Neuron (in vitro differentiated cells): ENCODE data around the gene TPH1.

Experiments
- H2AFZ ChIP-seq: one replicate; pipeline ENCODE4 v1.6.1; 2013; ENCODE audit warnings: low read depth, mild to moderate bottlenecking, inconsistent platforms, low read length, moderate library complexity
- H3K27me3 ChIP-seq: one replicate; pipeline ENCODE4 v1.6.1; 2013; ENCODE audit warnings: low read length; ENCODE audit not compliant: insufficient read depth
- H3K36me3 ChIP-seq: one replicate; pipeline ENCODE4 v1.6.1; 2013; ENCODE audit warnings: low read length; ENCODE audit not compliant: insufficient read depth
- H3K4me1 ChIP-seq: one replicate; pipeline ENCODE4 v1.6.1; 2013; ENCODE audit warnings: low read length; ENCODE audit not compliant: insufficient read depth
- H3K4me3 ChIP-seq: 2 replicates; pipeline ENCODE4 v1.5.1; 2013; ENCODE audit warnings: mild to moderate bottlenecking, low read length, moderate library complexity
- H3K9me3 ChIP-seq: one replicate; pipeline ENCODE4 v1.6.1; 2013; ENCODE audit warnings: low read length

The TPH1 gene

DNA sequence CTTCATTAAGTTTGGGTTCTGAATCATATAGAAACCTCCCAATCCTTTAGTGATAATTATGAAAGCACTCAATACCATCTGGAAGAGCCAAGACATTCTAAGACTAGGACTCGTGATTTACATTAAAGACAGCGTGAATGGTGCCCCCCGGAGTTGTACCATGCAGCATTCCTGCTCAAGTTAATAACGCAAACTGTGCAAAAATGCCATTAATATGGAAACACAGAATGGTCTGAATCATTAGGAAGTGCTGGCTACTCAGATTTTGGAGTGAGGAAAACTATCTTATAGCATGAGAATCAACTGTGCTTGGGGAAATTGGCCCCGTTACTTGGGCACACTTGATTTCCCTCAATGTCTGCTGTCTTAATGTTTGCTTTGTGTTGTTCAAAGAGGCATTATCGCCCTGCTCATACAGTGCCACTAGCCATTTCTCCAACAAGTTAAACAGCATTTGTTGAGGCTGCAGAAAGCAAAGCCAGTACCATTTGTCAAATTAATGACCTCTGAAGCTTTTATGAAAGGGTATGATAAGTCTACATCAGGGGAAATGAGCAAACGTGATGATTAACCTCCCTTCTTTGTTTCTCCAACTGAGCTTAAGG lies 18.5 kb upstream of the TPH1 start:
- Histone ChIP-seq H3K4me1 (peaks cover 7% of the 10 kb centered on the region), H2AFZ (no peak overlapping the region), H3K36me3 (peaks cover 5% of the 10 kb centered on the region), H3K27me3 (no peaks in the 10 kb centered on the region), H3K4me3 (no peak overlapping the region), H3K9me3 (no peaks in the 10 kb centered on the region)

GRCh38 chr11:18063862-18064434 lies 17.9 kb upstream of the TPH1 start:
- Histone ChIP-seq H3K27me3 (no peaks in the 10 kb centered on the region), H3K4me3 (no peak overlapping the region), H3K4me1 (peaks cover 7% of the 10 kb centered on the region), H3K9me3 (no peaks in the 10 kb centered on the region), H3K36me3 (peaks cover 5% of the 10 kb centered on the region), H2AFZ (no peak overlapping the region)

- H3K4me3 ChIP-seq, result no peak overlapping the region
- peaks cover 5% of the 10 kb centered on the region for H3K36me3 ChIP-seq
- H3K9me3 ChIP-seq, result no peaks in the 10 kb centered on the region
- no peak overlapping the region for H2AFZ ChIP-seq
- peaks cover 7% of the 10 kb centered on the region for H3K4me1 ChIP-seq
- no peaks in the 10 kb centered on the region for H3K27me3 ChIP-seq
Observed at GRCh38 chr11:18063125-18063524, 17.1 kb upstream of the TPH1 start.

DNA sequence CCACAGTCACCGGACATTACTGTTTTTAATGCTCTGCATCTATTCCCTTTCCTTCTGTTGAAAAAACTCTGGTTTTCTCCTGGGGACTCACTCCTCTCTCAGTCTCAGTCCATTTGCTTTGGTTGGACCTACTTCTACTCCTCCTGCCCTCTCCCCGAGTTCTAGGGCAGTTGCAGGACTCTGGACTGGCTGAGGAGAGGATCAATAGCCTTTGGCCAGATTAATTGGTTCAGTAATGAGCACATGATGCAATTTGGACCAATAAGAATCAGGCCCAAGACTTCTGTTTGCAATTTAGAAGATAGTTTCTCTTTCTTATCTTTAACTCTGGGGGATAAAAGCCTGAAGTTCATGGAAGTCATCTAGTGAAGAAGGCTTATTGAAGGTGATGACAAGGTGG lies 15.3 kb upstream of the TPH1 start:
- Histone ChIP-seq H3K27me3 (no peaks in the 10 kb centered on the region), H2AFZ (no peak overlapping the region), H3K4me1 (peaks cover 7% of the 10 kb centered on the region), H3K36me3 (peaks cover 5% of the 10 kb centered on the region), H3K4me3 (no peak overlapping the region), H3K9me3 (no peaks in the 10 kb centered on the region)

DNA sequence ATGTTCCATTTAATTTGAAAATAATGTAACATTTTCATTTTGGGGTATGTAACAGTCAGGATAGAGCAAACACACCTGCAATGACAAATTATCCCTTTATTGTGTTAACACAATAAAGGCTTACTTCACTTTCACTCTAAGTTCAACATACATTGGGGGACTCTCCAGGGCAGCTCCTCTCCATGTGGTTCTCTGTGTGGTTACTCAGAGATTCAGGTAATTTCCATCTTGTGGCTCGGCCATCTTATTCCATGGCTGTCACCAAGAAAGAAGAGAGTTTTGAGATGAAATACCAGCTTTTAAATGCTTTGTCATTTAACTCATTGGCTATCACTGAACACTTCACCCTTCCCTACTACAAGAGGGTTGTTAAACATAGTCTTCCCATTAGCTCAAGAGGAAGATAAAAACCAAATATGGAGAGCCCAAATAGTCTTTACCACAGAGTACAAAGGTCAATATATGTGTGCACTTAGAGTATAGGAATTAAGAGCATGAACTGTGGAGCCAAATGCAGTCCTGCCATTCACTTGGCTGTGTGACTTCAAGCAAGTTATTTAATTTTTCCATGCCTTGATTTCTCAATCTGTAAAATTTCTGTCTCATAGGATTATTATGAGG lies 10.6 kb upstream of the TPH1 start:
- no peak overlapping the region for H3K4me3 ChIP-seq
- H3K9me3 ChIP-seq, result no peaks in the 10 kb centered on the region
- H3K27me3 ChIP-seq, result no peaks in the 10 kb centered on the region
- no peak overlapping the region for H2AFZ ChIP-seq
- H3K36me3 ChIP-seq, result no peaks in the 10 kb centered on the region
- no peaks in the 10 kb centered on the region for H3K4me1 ChIP-seq

DNA sequence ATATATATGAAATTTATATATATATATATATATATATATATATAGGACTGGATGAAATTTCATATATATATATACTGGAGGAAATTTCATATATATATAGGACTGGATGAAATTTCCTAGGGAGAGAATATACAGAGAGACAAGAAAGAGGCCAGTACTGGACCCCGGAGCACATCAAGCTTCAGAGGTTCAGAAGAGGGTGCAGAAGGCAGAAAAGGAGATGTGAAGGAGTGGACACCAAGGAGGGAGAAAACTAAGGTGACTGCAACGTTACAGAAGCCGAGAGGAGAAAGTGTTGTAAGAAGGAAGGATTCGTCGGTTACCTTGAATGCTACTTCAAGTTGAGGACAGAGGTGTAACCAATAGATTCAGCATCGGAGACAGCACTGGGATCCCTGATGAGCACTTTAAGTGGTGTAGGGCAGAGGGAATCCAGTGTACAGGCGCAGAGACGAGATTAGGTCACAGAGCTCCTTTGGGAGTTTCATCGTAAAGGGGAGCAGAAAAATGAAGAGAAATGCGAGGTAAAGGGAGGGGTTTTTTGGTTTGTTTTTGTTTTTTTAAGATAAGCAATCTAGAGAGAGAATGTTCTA lies 8.5 kb upstream of the TPH1 start:
- H3K9me3 ChIP-seq, result no peaks in the 10 kb centered on the region
- no peak overlapping the region for H3K4me3 ChIP-seq
- H2AFZ ChIP-seq, result no peak overlapping the region
- no peaks in the 10 kb centered on the region for H3K36me3 ChIP-seq
- no peaks in the 10 kb centered on the region for H3K4me1 ChIP-seq
- no peaks in the 10 kb centered on the region for H3K27me3 ChIP-seq

DNA sequence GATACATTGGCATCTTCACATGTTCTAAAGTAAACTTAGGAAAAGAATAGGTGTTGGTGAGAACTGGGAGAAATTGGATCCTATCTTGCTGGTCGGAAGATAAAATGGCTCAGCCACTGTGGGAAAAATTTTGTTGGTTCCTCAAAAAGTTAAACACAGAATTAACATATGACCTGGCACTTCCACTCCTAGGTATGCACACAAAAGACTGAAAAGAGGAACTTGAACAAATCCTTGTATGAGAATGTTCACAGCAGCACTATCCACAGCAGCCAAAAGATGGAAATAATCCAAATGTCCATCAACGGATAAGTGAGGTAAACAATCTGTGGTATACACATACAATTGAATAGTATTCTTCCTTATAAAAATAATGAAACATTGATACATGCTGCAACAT lies 4.8 kb upstream of the TPH1 start:
- H3K4me1 ChIP-seq, result no peaks in the 10 kb centered on the region
- no peak overlapping the region for H3K4me3 ChIP-seq
- no peaks in the 10 kb centered on the region for H3K9me3 ChIP-seq
- H3K27me3 ChIP-seq, result no peaks in the 10 kb centered on the region
- no peaks in the 10 kb centered on the region for H3K36me3 ChIP-seq
- no peak overlapping the region for H2AFZ ChIP-seq

- Histone ChIP-seq H3K9me3 (no peaks in the 10 kb centered on the region), H3K36me3 (no peaks in the 10 kb centered on the region), H3K4me1 (no peaks in the 10 kb centered on the region), H2AFZ (no peak overlapping the region), H3K4me3 (no peak overlapping the region), H3K27me3 (no peaks in the 10 kb centered on the region)
Observed at GRCh38 chr11:18036456-18036855, 9.6 kb downstream of the TPH1 start.

- no peaks in the 10 kb centered on the region for H3K36me3 ChIP-seq
- H2AFZ ChIP-seq, result no peak overlapping the region
- H3K4me3 ChIP-seq, result no peak overlapping the region
- H3K4me1 ChIP-seq, result no peaks in the 10 kb centered on the region
- no peaks in the 10 kb centered on the region for H3K9me3 ChIP-seq
- H3K27me3 ChIP-seq, result no peaks in the 10 kb centered on the region
Observed at GRCh38 chr11:18027475-18027874, 18.6 kb downstream of the TPH1 start.

GRCh38 chr11:18022419-18022818 lies 23.6 kb downstream of the TPH1 start:
- peaks cover 2% of the 10 kb centered on the region for H3K36me3 ChIP-seq
- H3K27me3 ChIP-seq, result no peaks in the 10 kb centered on the region
- no peaks in the 10 kb centered on the region for H3K9me3 ChIP-seq
- no peaks in the 10 kb centered on the region for H3K4me1 ChIP-seq
- H2AFZ ChIP-seq, result no peak overlapping the region
- no peak overlapping the region for H3K4me3 ChIP-seq

- peaks cover 2% of the 10 kb centered on the region for H3K36me3 ChIP-seq
- H3K9me3 ChIP-seq, result no peaks in the 10 kb centered on the region
- no peak overlapping the region for H2AFZ ChIP-seq
- no peaks in the 10 kb centered on the region for H3K4me1 ChIP-seq
- H3K4me3 ChIP-seq, result no peak overlapping the region
- no peaks in the 10 kb centered on the region for H3K27me3 ChIP-seq
Observed at GRCh38 chr11:18019650-18020049, 26.4 kb downstream of the TPH1 start.

- Histone ChIP-seq H2AFZ (no peak overlapping the region), H3K4me3 (no peak overlapping the region), H3K9me3 (no peaks in the 10 kb centered on the region), H3K27me3 (no peaks in the 10 kb centered on the region), H3K36me3 (peaks cover 2% of the 10 kb centered on the region), H3K4me1 (peaks cover 2% of the 10 kb centered on the region)
Observed at GRCh38 chr11:18016789-18017188, 29.3 kb downstream of the TPH1 start.

- no peak overlapping the region for H3K4me3 ChIP-seq
- H3K4me1 ChIP-seq, result peaks cover 4% of the 10 kb centered on the region
Observed at GRCh38 chr11:18014876-18015275, 31.2 kb downstream of the TPH1 start.

More at GRCh38 chr11:18014876-18015275, 31.2 kb downstream of the TPH1 start:
- no peak overlapping the region for H2AFZ ChIP-seq
- no peaks in the 10 kb centered on the region for H3K27me3 ChIP-seq
- H3K36me3 ChIP-seq, result no peaks in the 10 kb centered on the region
- no peaks in the 10 kb centered on the region for H3K9me3 ChIP-seq
